ENCODE results near the gene RFPL1.
"Not testable (repeated sequence)": the region's sequence is repeated elsewhere in the genome, so short reads cannot be mapped to it uniquely, and the experiment has no call there.

RFPL1 gene

GRCh38 chr22:29438283-29438682 lies at the start of gene RFPL1:
TSS of gene RFPL1 (plus strand) at chr22:29438583.
- not testable (repeated sequence) for DNase-seq (ENCODE audit: low read depth, low spot score)

GRCh38 chr22:29388759-29389090 lies 49.7 kb upstream of the RFPL1 start:
- DNase-seq (ENCODE audit: low read depth, low spot score) = no peak

GRCh38 chr22:29390270-29390669 lies 48.1 kb upstream of the RFPL1 start:
- DNase-seq (ENCODE audit: low read depth, low spot score) = no peak

DNA sequence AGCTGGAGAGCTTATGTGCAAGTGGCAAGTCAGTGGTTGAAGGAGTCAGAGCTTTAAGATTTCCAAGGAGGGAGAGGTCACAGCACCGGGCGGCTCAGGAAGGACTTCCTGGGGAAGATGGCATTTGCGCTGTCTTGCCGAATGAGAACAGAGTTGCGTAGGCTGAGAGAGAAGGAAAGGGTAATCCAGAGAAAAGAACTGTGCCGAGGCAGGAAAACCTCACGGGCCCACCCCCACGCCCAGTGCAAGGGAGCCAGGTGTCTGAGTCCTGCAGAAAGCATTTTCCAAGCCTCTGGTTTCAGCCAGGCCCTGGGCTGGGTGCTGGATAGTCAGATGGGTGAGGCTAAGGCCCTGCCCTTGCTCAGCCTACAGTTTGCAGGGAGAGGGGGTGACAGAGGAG lies 46.8 kb upstream of the RFPL1 start:
- DNase-seq (ENCODE audit: low read depth, low spot score) = no peak

- no peak for DNase-seq (ENCODE audit: low read depth, low spot score)
These were observed 45.3 kb upstream of the RFPL1 start for GRCh38 chr22:29393019-29393608.

DNA sequence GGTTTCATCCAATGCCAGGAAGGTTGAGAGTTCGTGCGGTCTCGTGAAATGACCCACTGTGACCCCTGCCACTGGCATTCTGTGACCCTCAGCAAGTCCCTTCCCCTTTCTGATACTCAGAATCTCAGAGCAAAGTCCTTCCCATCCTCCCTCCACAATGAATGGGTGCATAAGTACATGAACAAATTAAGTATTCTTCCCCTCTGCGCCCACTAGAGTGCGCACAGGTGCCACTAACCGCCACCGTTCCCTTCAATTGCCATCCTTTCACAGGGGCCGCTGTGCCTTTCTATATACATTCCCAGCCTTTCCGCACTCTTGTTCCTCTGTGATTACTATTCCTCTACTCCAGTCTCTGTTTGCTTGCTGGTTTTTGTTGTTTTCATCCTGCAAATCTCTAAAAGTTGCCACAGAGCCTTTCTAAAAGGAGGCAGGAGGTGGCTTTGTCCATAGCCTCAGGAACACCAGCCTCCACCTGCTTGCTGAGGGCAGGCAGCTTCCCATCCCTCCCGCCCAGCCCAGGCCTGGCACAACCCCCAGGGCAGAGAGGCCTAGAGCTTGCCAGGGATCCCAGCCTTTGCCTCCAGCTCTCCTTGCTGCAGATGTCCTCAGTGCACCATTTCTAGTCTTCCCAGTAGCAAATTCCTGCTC lies 43.3 kb upstream of the RFPL1 start:
- DNase-seq (ENCODE audit: low read depth, low spot score) = peak; percentile 87

GRCh38 chr22:29396126-29396525 lies 42.3 kb upstream of the RFPL1 start:
- DNase-seq (ENCODE audit: low read depth, low spot score) = no peak

GRCh38 chr22:29397791-29398190 lies 40.6 kb upstream of the RFPL1 start:
- no peak for DNase-seq (ENCODE audit: low read depth, low spot score)

GRCh38 chr22:29400576-29400975 lies 37.8 kb upstream of the RFPL1 start:
- no peak for DNase-seq (ENCODE audit: low read depth, low spot score)

DNA sequence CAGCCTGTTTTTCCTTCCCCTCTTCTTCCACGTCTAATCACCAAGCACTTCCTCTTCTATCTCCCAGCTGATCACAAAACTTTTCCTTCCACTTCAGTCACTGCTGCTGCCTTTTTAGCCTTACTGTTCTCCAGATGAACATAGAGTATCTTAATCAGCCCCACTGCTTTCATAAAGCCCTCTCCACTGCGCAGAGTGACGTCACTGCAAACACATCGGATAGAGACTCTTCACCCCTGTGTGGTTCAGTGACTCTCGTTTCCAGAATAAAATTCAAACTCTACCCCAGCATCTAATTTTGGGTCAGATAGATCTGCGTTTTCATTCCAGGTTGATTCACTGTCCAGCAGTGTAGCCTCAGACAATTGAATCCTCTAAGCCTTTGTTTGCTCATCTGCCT lies 36.8 kb upstream of the RFPL1 start:
- not testable (repeated sequence) for DNase-seq (ENCODE audit: low read depth, low spot score)

- no peak for DNase-seq (ENCODE audit: low read depth, low spot score)
These were observed 29.4 kb upstream of the RFPL1 start for GRCh38 chr22:29408940-29409339.

DNA sequence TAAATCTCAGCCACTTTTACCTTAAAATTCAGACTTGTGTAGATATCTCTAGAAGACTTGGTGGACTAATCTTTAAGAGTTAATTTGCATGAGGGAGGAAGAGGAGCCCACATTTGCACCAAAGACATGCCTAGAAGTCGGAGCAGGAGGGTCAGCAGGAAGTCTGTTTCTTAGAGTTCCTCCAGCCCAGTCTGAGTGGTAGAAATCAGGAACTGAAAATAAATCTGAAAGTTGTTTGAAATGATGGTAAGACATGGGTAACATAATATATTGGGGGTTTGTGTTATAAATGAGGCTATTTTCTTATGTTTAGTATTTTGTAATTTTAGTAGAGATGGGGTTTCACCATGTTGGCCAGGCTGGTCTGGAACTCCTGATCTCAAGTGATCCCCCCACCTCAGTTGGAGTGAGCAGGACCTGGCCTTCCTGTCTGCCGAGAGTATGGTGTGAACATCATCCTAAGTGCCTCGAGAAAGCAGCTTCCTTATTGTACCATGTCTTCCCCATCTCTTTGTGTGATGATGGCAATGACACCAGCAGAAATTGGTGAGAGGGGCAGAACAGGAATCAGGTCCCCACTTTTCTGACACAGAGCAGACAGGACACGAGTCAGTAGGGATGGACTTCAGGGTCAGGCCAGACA lies 26.7 kb upstream of the RFPL1 start:
- not testable (repeated sequence) for DNase-seq (ENCODE audit: low read depth, low spot score)

GRCh38 chr22:29412772-29413171 lies 25.6 kb upstream of the RFPL1 start:
- DNase-seq (ENCODE audit: low read depth, low spot score) = peak; percentile 63

- DNase-seq (ENCODE audit: low read depth, low spot score) = peak; percentile 29
These were observed 23.3 kb upstream of the RFPL1 start for GRCh38 chr22:29414951-29415591.

- not testable (repeated sequence) for DNase-seq (ENCODE audit: low read depth, low spot score)
These were observed 19.7 kb upstream of the RFPL1 start for GRCh38 chr22:29418704-29419103.

GRCh38 chr22:29426476-29426875 lies 11.9 kb upstream of the RFPL1 start:
- DNase-seq (ENCODE audit: low read depth, low spot score) = no peak

GRCh38 chr22:29427176-29427760 lies 11.1 kb upstream of the RFPL1 start:
- DNase-seq (ENCODE audit: low read depth, low spot score) = no peak

- DNase-seq (ENCODE audit: low read depth, low spot score) = peak; percentile 57
These were observed 6.4 kb upstream of the RFPL1 start for GRCh38 chr22:29431986-29432385.

GRCh38 chr22:29433856-29434255 lies 4.5 kb upstream of the RFPL1 start:
- no peak for DNase-seq (ENCODE audit: low read depth, low spot score)

DNA sequence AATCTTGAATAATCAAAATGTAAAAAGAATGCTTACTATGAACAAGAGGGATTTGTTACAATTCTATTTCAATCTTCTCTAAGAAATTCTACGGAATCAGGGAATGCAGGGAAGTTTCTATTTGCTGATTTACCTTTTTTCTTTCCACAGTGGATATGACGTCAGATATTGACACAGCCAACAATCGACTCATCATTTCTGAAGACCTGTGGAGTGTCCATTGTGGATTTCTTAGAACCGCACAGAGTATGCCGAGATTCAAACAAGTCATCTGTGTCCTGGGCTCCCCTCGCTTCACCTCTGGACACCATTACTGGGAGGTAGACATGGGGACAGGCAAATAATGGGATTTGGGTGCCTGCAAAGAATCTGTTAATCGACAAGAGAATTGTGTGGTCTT lies 4.1 kb upstream of the RFPL1 start:
- DNase-seq (ENCODE audit: low read depth, low spot score) = no peak

DNA sequence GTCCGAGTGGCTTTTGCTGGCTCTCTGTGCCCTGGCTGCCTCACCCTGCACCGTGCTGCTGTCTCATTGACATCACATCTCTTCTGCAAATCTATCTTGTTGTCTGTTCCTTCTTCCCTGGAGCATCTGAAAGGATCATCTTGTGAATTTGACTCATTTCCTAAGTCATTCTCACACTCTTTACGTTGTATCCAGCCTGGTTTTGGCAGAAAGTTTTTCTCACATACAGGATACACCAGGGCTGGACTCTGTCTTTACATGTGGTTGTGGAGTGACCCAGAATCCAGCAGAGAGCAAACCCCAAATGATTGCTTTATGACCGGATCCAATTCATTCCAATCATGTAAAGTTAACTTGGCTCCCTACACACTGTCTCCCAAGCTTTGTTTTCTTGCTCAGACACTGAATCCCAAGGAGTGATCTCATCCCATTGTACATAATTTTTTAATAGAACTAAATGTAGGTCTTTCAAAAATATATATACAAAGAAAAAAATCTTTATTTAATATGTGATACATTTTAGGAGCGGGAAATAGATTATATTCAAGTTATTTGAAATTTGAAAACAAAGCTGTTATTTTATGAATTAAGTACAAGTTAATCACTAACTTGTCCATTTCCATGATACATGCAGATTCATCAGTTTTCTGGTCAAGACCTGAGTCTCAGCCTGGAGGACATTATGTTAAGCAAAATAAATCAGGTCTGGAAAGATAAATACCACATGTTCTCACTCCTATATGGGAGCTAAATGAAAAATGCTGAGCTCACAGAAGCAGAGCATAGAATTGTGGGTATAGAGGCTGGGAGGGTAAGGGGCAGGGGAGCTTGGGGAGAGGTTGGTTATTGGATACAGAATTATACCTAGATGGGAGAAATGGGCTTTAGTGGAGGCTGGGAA lies 2.9 kb upstream of the RFPL1 start:
- no peak for DNase-seq (ENCODE audit: low read depth, low spot score)

Measured in ELF-1 (cell line).